GM20000 (cell line): ENCODE data around the gene CCRL2.

Experiments
- DNase-seq: peaks from one replicate; pipeline ENCODE4 v3.0.0; 2012; ENCODE audit warnings: low spot score
- TF ChIP-seq, protein P1 (sequence below): IDR thresholded peaks from 2 replicates; pipeline ENCODE4 v1.5.1; 2012; ENCODE audit warnings: mild to moderate bottlenecking, control low read depth; ENCODE audit errors: extremely low read depth, missing control alignments

Gene CCRL2

DNA sequence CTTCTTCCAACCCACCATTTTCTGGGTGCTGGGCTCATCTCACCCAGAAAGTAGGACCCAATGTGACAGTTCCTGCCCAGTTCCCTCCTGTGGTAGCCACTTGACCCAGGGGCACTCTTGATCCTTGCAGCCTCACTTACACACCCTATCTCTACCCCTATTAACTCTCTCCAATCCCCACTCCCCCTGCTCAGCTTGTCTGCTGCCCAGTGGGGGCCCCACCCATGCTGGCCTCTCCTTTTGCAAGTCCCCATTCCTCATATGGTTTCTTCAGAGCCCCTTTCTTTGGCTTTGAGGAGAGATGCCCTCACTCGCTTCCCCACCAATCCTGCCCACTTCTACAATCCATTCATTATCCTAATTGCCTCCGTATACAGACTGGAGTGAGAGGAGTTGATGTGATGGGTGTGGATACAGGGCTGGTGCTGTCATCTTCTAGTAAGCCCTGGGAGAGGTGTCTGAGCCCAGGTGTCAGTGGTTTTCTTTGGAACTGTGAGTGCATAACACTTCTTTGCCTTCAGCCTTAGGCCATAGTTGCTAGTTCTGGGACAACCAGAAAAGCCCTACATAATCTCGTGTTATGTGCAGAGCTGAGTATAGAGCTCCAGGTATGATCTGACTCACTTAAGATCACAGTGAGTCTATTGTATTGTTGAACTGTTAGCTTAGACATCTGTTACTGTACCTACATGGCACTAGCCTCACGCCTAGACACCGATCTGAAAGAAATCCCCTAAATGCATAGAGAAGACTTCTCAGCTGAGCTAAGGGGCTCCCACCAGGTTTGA lies 41.1 kb upstream of the CCRL2 start:
- TF ChIP-seq, protein P1, sequence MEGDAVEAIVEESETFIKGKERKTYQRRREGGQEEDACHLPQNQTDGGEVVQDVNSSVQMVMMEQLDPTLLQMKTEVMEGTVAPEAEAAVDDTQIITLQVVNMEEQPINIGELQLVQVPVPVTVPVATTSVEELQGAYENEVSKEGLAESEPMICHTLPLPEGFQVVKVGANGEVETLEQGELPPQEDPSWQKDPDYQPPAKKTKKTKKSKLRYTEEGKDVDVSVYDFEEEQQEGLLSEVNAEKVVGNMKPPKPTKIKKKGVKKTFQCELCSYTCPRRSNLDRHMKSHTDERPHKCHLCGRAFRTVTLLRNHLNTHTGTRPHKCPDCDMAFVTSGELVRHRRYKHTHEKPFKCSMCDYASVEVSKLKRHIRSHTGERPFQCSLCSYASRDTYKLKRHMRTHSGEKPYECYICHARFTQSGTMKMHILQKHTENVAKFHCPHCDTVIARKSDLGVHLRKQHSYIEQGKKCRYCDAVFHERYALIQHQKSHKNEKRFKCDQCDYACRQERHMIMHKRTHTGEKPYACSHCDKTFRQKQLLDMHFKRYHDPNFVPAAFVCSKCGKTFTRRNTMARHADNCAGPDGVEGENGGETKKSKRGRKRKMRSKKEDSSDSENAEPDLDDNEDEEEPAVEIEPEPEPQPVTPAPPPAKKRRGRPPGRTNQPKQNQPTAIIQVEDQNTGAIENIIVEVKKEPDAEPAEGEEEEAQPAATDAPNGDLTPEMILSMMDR = no peak
- DNase-seq = no peak

DNA sequence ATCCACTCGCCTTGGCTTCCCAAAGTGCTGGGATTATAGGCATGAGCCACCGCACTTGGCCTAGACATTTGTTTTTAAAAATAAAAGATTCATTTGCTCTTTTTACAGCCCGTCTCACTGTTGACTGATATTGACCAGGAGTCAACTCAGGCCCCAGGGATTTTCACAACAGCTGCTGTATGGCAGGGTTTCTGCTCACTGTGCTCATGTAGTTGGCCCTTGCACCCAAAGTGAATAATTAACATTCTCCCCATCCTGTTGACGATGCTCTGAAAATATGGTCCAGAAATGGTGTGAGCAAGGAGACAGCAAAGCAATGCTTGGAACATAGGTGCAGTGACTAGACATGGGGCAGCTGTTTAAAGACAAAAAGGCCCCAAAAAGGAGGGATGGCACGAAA lies 39.2 kb upstream of the CCRL2 start:
- DNase-seq = no peak
- TF ChIP-seq, protein P1 = no peak

DNA sequence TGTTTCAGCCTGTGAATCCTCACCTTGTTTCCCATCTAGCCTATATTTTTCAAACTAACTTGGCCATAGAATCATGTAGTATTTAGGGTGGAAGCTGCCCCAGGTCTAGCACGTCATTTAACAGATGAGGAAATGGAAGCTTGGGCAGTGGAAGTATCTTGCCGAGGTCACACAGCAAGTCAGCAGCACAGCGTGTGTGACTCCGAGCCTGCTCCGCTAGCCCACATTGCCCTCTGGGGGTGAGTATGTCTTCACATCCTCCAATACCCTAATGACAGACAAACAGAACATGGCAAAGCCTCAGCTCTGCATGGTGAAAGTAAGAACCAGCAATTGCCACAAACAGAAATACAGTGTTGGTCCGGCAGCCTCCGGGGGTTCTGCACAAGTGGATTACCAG lies 38.5 kb upstream of the CCRL2 start:
- TF ChIP-seq, protein P1 = peak; percentile 46
- DNase-seq = peak; percentile 60

DNA sequence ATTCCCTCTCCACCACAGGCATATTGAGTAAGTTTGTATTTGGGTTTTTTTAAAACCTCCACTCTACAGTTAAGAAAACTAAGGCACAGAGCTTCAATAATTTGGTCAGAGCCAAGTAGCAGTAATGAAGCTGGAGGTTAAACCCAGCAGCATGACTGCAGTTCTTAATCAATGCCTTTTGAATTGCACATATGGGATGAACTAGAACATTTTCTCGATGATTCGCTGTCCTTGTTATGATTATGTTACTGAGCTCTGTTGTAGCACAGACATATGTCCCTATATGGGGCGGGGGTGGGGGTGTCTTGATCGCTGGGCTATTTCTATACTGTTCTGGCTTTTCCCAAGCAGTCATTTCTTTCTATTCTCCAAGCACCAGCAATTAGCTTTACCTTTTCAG lies 37.9 kb upstream of the CCRL2 start:
- no peak for DNase-seq
- TF ChIP-seq, protein P1 = no peak

DNA sequence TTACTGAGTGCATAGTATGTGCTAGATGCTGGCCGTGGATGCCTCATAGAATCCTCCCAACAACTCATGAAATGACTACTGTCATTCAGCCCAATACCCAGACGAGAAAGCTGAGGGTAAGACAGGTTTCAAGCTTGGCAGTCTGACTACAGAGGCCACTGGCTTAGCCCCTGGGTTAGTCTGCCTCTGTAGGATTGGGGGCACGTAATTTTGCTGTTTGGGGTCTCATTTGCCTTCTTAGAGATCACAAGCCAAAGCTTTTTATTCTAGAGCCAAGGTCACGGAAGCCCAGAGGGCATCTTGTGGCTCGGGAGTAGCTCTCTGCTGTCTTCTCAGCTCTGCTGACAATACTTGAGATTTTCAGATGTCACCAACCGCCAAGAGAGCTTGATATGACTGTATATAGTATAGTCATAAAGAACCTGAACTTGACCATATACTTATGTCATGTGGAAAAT lies 37.4 kb upstream of the CCRL2 start:
- no peak for DNase-seq

DNA sequence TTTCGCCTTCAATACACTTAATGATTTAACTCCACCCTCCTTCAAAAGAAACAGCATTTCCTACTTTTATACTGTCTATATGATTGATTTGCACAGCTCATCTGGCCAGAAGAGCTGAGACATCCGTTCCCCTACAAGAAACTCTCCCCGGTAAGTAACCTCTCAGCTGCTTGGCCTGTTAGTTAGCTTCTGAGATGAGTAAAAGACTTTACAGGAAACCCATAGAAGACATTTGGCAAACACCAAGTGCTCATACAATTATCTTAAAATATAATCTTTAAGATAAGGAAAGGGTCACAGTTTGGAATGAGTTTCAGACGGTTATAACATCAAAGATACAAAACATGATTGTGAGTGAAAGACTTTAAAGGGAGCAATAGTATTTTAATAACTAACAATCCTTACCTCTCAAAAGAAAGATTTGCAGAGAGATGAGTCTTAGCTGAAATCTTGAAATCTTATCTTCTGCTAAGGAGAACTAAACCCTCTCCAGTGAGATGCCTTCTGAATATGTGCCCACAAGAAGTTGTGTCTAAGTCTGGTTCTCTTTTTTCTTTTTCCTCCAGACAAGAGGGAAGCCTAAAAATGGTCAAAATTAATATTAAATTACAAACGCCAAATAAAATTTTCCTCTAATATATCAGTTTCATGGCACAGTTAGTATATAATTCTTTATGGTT lies 36.1 kb upstream of the CCRL2 start, which contains the start of gene CCR5:
Gene CCR5, plus strand, starts transcription at position 108 of the 680 bp plus-strand sequence. CDS start 1,957 bp downstream, outside the sequence.
- TF ChIP-seq, protein P1 = no peak
- DNase-seq = no peak

More for the DNA sequence above, 37.4 kb upstream of the CCRL2 start:
- TF ChIP-seq, protein P1 = no peak
